Motor neuron (in vitro differentiated cells): ENCODE results near the gene ADGRG6. TPM values are rescaled to one million over a fixed set of nuclear protein-coding genes. Genes with fewer than 3 reads are reported as not detected.

ENCODE experiments used
- ATAC-seq, 8 experiments: fragments of 200-7000 bp; cut with Tn5 transposase; replicated peaks in 6 of 8; 2 replicates each; pipeline ENCODE4 v1.8.0; 2021; ENCODE audit warnings: mild to moderate bottlenecking in 8 of 8, moderate library complexity in 8 of 8
- H3K27ac ChIP-seq, 2 donors: fragments of 250-450 bp; sonication (Bioruptor Pico); 2 replicates each; pipeline ENCODE4 v1.9.0; 2021; ENCODE audit warnings: antibody characterized with exemption in 2 of 2, mild to moderate bottlenecking in 2 of 2, moderate library complexity in 1 of 2
- H3K4me1 ChIP-seq, 2 donors: fragments of 250-450 bp; sonication (Bioruptor Pico); replicated peaks in 1 of 2; 2 replicates each; pipeline ENCODE4 v1.6.1; 2021; ENCODE audit warnings: antibody characterized with exemption in 2 of 2, mild to moderate bottlenecking in 2 of 2, moderate library complexity in 1 of 2
- H3K4me3 ChIP-seq, 5 donors: fragments of 250-450 bp; sonication (Bioruptor Pico); 2 replicates each; pipeline ENCODE4 v1.9.0; 2021; ENCODE audit warnings: antibody characterized with exemption in 5 of 5, mild to moderate bottlenecking in 5 of 5, moderate library complexity in 4 of 5
- WGBS, 10 experiments: fragments of 450-650 bp; shearing (Covaris generic); methylation state at CpG; one replicate each; pipeline ENCODE4 v1.0.0; 2022; 5-methylcytosine and 5-hydroxymethylcytosine counted together
- in situ Hi-C, 9 experiments: fragments of 400-800 bp; cut with MboI; loops; one replicate each; pipeline ENCODE4 v1.15.0; 2021; ENCODE audit warnings: low sequenced_read_pairs in 9 of 9, low pct_unique_long_range_greater_than_20kb in 2 of 9; ENCODE audit not compliant: unreplicated experiment in 9 of 9
- total RNA-seq, 8 experiments: library from RNA; unstranded; fragments of 300-600 nt; gene quantifications; 2 replicates each; pipeline versions ENCODE4 v1.2.3 to v1.2.4, GENCODE V29; 2022

Gene ADGRG6
- total RNA-seq, 8 experiments from 2014 or later: 0.07 to 0.71 (median 0.53) TPM

- H3K4me1 ChIP-seq: no peaks in the 10 kb centered on the region
- no peak for ATAC-seq
- no peak overlapping the region for H3K27ac ChIP-seq
- no peak overlapping the region for H3K4me3 ChIP-seq
- WGBS, 10 experiments: 100% methylated on average over 1 of the region's 2 CpGs; no CpG with 5 or more reads in 8 of the 10 experiments
- in situ Hi-C loops: no loop called here
Observed at GRCh38 chr6:142296975-142297604, 4.7 kb upstream of the ADGRG6 start.

GRCh38 chr6:142297605-142297995 is 4.2 kb upstream of the ADGRG6 start:
- in situ Hi-C loops: no loop called here
- WGBS, 10 experiments: 0 to 100% (median 62%) methylated on average over 1 to 3 of the region's 3 CpGs; no CpG with 5 or more reads in 2 of the 10 experiments
- ATAC-seq: no peak
- no peaks in the 10 kb centered on the region for H3K4me1 ChIP-seq
- H3K4me3 ChIP-seq: no peak overlapping the region
- H3K27ac ChIP-seq: no peak overlapping the region

- no peak overlapping the region for H3K4me3 ChIP-seq
- no peak overlapping the region for H3K27ac ChIP-seq
- no peaks in the 10 kb centered on the region for H3K4me1 ChIP-seq
- WGBS, 10 experiments: 0 to 100% (median 55%) methylated on average over 1 to 3 of the region's 3 CpGs
- in situ Hi-C loops: no loop called here
- peak in 3 of 8 experiments; percentile 53 to 65 (median 62) for ATAC-seq
Observed at GRCh38 chr6:142297996-142298753, 3.6 kb upstream of the ADGRG6 start.

- H3K27ac ChIP-seq: no peak overlapping the region
- no peak for ATAC-seq
- 60 to 100% (median 97%) methylated on average over 1 to 3 of the region's 3 CpGs; no CpG with 5 or more reads in 2 of the 10 experiments for whole genome bisulfite sequencing, 10 experiments
- H3K4me3 ChIP-seq: no peak overlapping the region
- H3K4me1 ChIP-seq: no peaks in the 10 kb centered on the region
- in situ Hi-C loops: no loop called here
Observed at GRCh38 chr6:142300302-142300701, 1.5 kb upstream of the ADGRG6 start.

GRCh38 chr6:142300758-142301650 is 803 bp upstream of the ADGRG6 start:
- peak overlapping the region; percentile 39 to 51 (median 47) for H3K4me3 ChIP-seq
- no peaks in the 10 kb centered on the region for H3K4me1 ChIP-seq
- in situ Hi-C loops: no loop called here
- H3K27ac ChIP-seq: no peak overlapping the region
- WGBS, 10 experiments: 8 to 90% (median 52%) methylated on average over 1 to 12 of the region's 31 CpGs
- ATAC-seq: peak in 4 of 8 experiments; percentile 7 to 64 (median 14)

- no peak overlapping the region for H3K27ac ChIP-seq
- ATAC-seq: no peak
- no peaks in the 10 kb centered on the region for H3K4me1 ChIP-seq
- H3K4me3 ChIP-seq: peak overlapping the region in 1 of 5 donors; percentile 51
- WGBS, 10 experiments: 63 to 96% (median 79%) methylated on average over 3 to 15 of the region's 18 CpGs
- in situ Hi-C loops: no loop called here
Observed at GRCh38 chr6:142302421-142303175, 791 bp downstream of the ADGRG6 start.

GRCh38 chr6:142303176-142303533 is 1.3 kb downstream of the ADGRG6 start:
- no peak for ATAC-seq
- 81 to 100% (median 100%) methylated on average over 2 of the region's 2 CpGs; no CpG with 5 or more reads in 2 of the 10 experiments for WGBS, 10 experiments
- Histone ChIP-seq H3K4me3 (no peak overlapping the region), H3K4me1 (no peaks in the 10 kb centered on the region), H3K27ac (no peak overlapping the region)
- in situ Hi-C loops: no loop called here

GRCh38 chr6:142304241-142304640 is 2.4 kb downstream of the ADGRG6 start:
- no peaks in the 10 kb centered on the region for H3K4me1 ChIP-seq
- ATAC-seq: no peak
- H3K4me3 ChIP-seq: no peak overlapping the region
- H3K27ac ChIP-seq: no peak overlapping the region
- in situ Hi-C loops: no loop called here
- 53 to 100% (median 95%) methylated on average over 1 to 2 of the region's 2 CpGs; no CpG with 5 or more reads in 1 of the 10 experiments for WGBS, 10 experiments

GRCh38 chr6:142306736-142307135 is 4.9 kb downstream of the ADGRG6 start:
- no peak overlapping the region for H3K4me3 ChIP-seq
- no peak overlapping the region for H3K27ac ChIP-seq
- H3K4me1 ChIP-seq: no peaks in the 10 kb centered on the region
- in situ Hi-C loops: no loop called here
- ATAC-seq: peak in 1 of 8 experiments; percentile 62
- 80 to 100% (median 100%) methylated on average over 1 of the region's 1 CpG; no CpG with 5 or more reads in 2 of the 10 experiments for WGBS, 10 experiments

- H3K4me1 ChIP-seq: no peaks in the 10 kb centered on the region
- WGBS, 10 experiments: 78 to 100% (median 92%) methylated on average over 1 to 2 of the region's 2 CpGs
- no peak overlapping the region for H3K4me3 ChIP-seq
- ATAC-seq: no peak
- no peak overlapping the region for H3K27ac ChIP-seq
- in situ Hi-C loops: no loop called here
Observed at GRCh38 chr6:142307963-142308748, 6.3 kb downstream of the ADGRG6 start.

GRCh38 chr6:142309426-142309825 is 7.6 kb downstream of the ADGRG6 start:
- in situ Hi-C loops: no loop called here
- no peak overlapping the region for H3K4me3 ChIP-seq
- WGBS, 10 experiments: 64 to 100% (median 90%) methylated on average over 1 to 2 of the region's 2 CpGs; no CpG with 5 or more reads in 1 of the 10 experiments
- H3K4me1 ChIP-seq: no peaks in the 10 kb centered on the region
- no peak for ATAC-seq
- H3K27ac ChIP-seq: no peak overlapping the region

GRCh38 chr6:142313284-142313683 is 11.5 kb downstream of the ADGRG6 start:
- in situ Hi-C loops: no loop called here
- peak in 6 of 8 experiments; percentile 26 to 100 (median 66) for ATAC-seq
- Histone ChIP-seq H3K27ac (no peak overlapping the region), H3K4me1 (no peaks in the 10 kb centered on the region), H3K4me3 (no peak overlapping the region)
- 0 to 89% (median 40%) methylated on average over 1 to 2 of the region's 2 CpGs; no CpG with 5 or more reads in 1 of the 10 experiments for WGBS, 10 experiments
